GM12878 (cell line): ENCODE measurements around the gene SSR1. TPM values are rescaled to one million over a fixed set of nuclear protein-coding genes. Genes with fewer than 3 reads are reported as not detected.

Experiments used
- ATAC-seq: fragments of 200-7000 bp; cut with Tn5 transposase; 3 replicates; pipeline ENCODE4 v1.9.1; 2020; ENCODE audit warnings: mild to moderate bottlenecking, moderate library complexity
- BruUV-seq: library from RNA; stranded (reverse); fragments of 400-500 nt; replicated peaks from 2 replicates; lab custom pipeline; 2021; lab: Mats Ljungman, UMichigan
- CTCF ChIA-PET: fragments of 300-600 bp; sonication (Branson Sonifier 250); formaldehyde crosslinking; extraction: SDS; loops from one replicate; lab custom pipeline; 2021; ENCODE audit warnings: inconsistent platforms; lab: Yijun Ruan, JAX
- POLR2A ChIA-PET: fragments of 350-600 bp; formaldehyde crosslinking; extraction: SDS; loops from one replicate; lab custom pipeline; 2021; ENCODE audit warnings: inconsistent platforms; lab: Charles Lee
- RAD21 ChIA-PET: fragments of 300-600 bp; sonication (Branson Sonifier 250); formaldehyde crosslinking; loops from one replicate; lab custom pipeline; 2023; ENCODE audit warnings: antibody characterized with exemption; ENCODE audit not compliant: unreplicated experiment; lab: Charles Lee
- SMC1A ChIA-PET: fragments of 300-600 bp; sonication (Branson Sonifier 250); formaldehyde crosslinking; loops from one replicate; lab custom pipeline; 2023; ENCODE audit not compliant: unreplicated experiment, uncharacterized antibody; lab: Charles Lee
- DNase-seq: peaks from one replicate; pipeline ENCODE4 v3.0.0-alpha.2; 2011; ENCODE audit warnings: low read depth, low spot score
- FAIRE-seq: peaks from 3 replicates; lab custom pipeline; 2011; peaks lifted over from hg19 to GRCh38; lab: Jason Lieb, UNC
- H2AFZ ChIP-seq: 2 replicates; pipeline ENCODE4 v1.6.0; 2011; ENCODE audit warnings: low read depth, low read length, control low read depth; ENCODE audit not compliant: control insufficient read depth
- H3K27ac ChIP-seq: 2 replicates; pipeline ENCODE4 v1.5.1; 2011; ENCODE audit warnings: control low read depth; ENCODE audit not compliant: control insufficient read depth, insufficient read depth
- H3K27me3 ChIP-seq, 2 experiments: replicated peaks in 1 of 2; 2 replicates each; pipeline versions ENCODE4 v1.6.0 to v1.6.1; 2011; ENCODE audit warnings: low read length in 1 of 2; ENCODE audit not compliant: control insufficient read depth in 2 of 2, insufficient read depth in 2 of 2
- H3K36me3 ChIP-seq, 2 experiments: 2 replicates each; pipeline ENCODE4 v1.5.1; 2011; ENCODE audit warnings: low read length in 1 of 2; ENCODE audit not compliant: control insufficient read depth in 2 of 2, insufficient read depth in 2 of 2
- H3K4me1 ChIP-seq: 2 replicates; pipeline ENCODE4 v1.6.1; 2011; ENCODE audit warnings: mild to moderate bottlenecking, low read length, moderate library complexity, mixed read lengths; ENCODE audit not compliant: control insufficient read depth, insufficient read depth
- H3K4me2 ChIP-seq: 2 replicates; pipeline ENCODE4 v1.6.0; 2011; ENCODE audit warnings: control low read depth; ENCODE audit not compliant: control insufficient read depth, insufficient read depth
- H3K4me3 ChIP-seq: fragments of 200-600 bp; sonication (generic); 2 replicates; pipeline ENCODE4 v1.5.1; 2016
- H3K79me2 ChIP-seq: 2 replicates; pipeline ENCODE4 v1.6.0; 2011; ENCODE audit warnings: low read length; ENCODE audit not compliant: control insufficient read depth, insufficient read depth
- H3K9ac ChIP-seq: 2 replicates; pipeline ENCODE4 v1.8.0; 2011; ENCODE audit warnings: low read length, control low read depth, mixed read lengths; ENCODE audit not compliant: control insufficient read depth, insufficient read depth
- H3K9me3 ChIP-seq: replicated peaks from 3 replicates; pipeline ENCODE4 v1.5.1; 2011; ENCODE audit warnings: mild to moderate bottlenecking, low read length; ENCODE audit not compliant: control insufficient read depth, insufficient read depth
- H4K20me1 ChIP-seq: 2 replicates; pipeline ENCODE4 v1.6.0; 2011; ENCODE audit not compliant: control insufficient read depth, insufficient read depth
- BCL11A ChIP-seq: IDR thresholded peaks from 2 replicates; pipeline ENCODE4 v1.6.1; 2011; ENCODE audit warnings: low read depth, low read length
- EED ChIP-seq: sonication (generic); IDR thresholded peaks from 2 replicates; pipeline ENCODE4 v1.6.1; 2016; ENCODE audit warnings: antibody characterized with exemption, low read depth
- FOXM1 ChIP-seq: IDR thresholded peaks from 2 replicates; pipeline ENCODE4 v1.6.1; 2012; ENCODE audit warnings: low read depth, mild to moderate bottlenecking, inconsistent platforms, low read length, moderate library complexity
- HSF1 ChIP-seq: fragments of 150-350 bp; IDR thresholded peaks from 2 replicates; pipeline ENCODE4 v1.6.1; 2014; ENCODE audit warnings: mild to moderate bottlenecking, low read depth, low read length
- IRF4 ChIP-seq: IDR thresholded peaks from 2 replicates; pipeline ENCODE4 v1.6.1; 2011; ENCODE audit warnings: low read depth, low read length
- PML ChIP-seq: IDR thresholded peaks from 2 replicates; pipeline ENCODE4 v1.6.1; 2012; ENCODE audit warnings: low read length, inconsistent platforms
- SUPT20H ChIP-seq: IDR thresholded peaks from 2 replicates; pipeline ENCODE4 v1.6.1; 2011; ENCODE audit warnings: low read depth, mild to moderate bottlenecking, low read length, moderate library complexity, borderline replicate concordance; ENCODE audit not compliant: control insufficient read depth
- TCF12 ChIP-seq: IDR thresholded peaks from 2 replicates; pipeline ENCODE4 v1.6.1; 2011; ENCODE audit warnings: low read depth, mild to moderate bottlenecking, low read length
- WRNIP1 ChIP-seq: IDR thresholded peaks from 2 replicates; pipeline ENCODE4 v1.6.1; 2011; ENCODE audit warnings: low read depth, low read length, improper control_type of control experiment, borderline replicate concordance
- YY1 ChIP-seq: IDR thresholded peaks from 2 replicates; pipeline ENCODE4 v1.6.1; 2011; ENCODE audit warnings: low read depth, mild to moderate bottlenecking, low read length
- ZNF274 ChIP-seq: IDR thresholded peaks from one replicate; pipeline ENCODE4 v1.8.0; 2011; ENCODE audit not compliant: insufficient read length, insufficient read depth
- WGBS: methylation state at CpG from one replicate; pipeline ENCODE4 v1.1.6; 2016; ENCODE audit warnings: low lambda C conversion rate; ENCODE audit not compliant: insufficient replicate concordance, insufficient coverage; ENCODE audit errors: missing lambda C conversion rate; 5-methylcytosine and 5-hydroxymethylcytosine counted together
- in situ Hi-C: fragments of 300-500 bp; cut with MboI; formaldehyde crosslinking; loops from 9 replicates; pipeline ENCODE4 v1.14.3; 2018; ENCODE audit warnings: mixed read lengths
- intact Hi-C: fragments of 100-400 bp; cut with micrococcal nuclease; formaldehyde crosslinking; loops from one replicate; pipeline ENCODE4 v1.14.2; 2022; ENCODE audit not compliant: unreplicated experiment
- polyA plus RNA-seq, 11 experiments: library from polyadenylated mRNA; depleted of rRNA in 4 of 11; unstranded in 6 of 11; stranded (reverse) in 5 of 11; fragments of >200 nt; fragmentation: Nextera tagmentation in 4 of 11; fragmentation: Illumina TruSeq in 1 of 11; extraction: Ambion mirVana in 4 of 11; extraction: Trizol in 1 of 11; gene quantifications; 1 replicate in 1 of 11; 2 replicates in 10 of 11; pipeline versions ENCODE4 v1.2.1 to v1.2.3, GENCODE V29; 2011 to 2016; ENCODE audit warnings: inconsistent platforms in 2 of 11, missing spikeins in 2 of 11, low read depth in 1 of 11
- total RNA-seq, 4 experiments: library from RNA; depleted of rRNA in 3 of 4; stranded (reverse); fragments of >200 nt in 3 of 4; fragmentation: Illumina TruSeq in 1 of 4; extraction: Trizol in 1 of 4; gene quantifications; 2 replicates each; pipeline versions ENCODE4 v1.2.1 to v1.2.3, GENCODE V29; 2013 to 2021
- TF ChIP-seq, protein P1 (sequence below): fragments of 450-650 bp; IDR thresholded peaks from 2 replicates; pipeline ENCODE4 v1.6.1; 2017; ENCODE audit warnings: borderline replicate concordance

The SSR1 gene
- total and polyA plus RNA-seq, 10 of the 15 experiments (the other 5 are each of a cell fraction or from before 2014, with no cell fraction given), result 42.0 to 209 (median 128) TPM

DNA sequence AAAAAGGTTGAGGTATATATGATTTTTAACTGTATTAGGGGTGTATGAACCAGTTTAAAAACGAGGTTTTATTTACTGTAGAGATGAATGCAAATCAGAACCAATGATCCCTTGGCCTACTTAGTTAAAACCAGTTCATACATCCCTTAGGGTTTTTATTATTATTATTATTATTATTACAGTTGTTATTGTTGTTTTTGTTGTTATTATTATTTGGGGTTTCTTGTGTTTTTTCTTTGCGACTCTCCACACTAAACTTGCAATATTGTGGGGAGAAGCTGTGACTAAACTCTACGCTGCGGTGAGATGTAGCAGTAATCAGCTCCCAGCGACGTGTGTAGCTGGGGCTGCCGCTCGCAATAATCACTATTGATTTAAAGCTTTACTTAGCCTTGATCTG, 62.2 kb downstream of the SSR1 start:
- H3K9me3 ChIP-seq, result no peaks in the 10 kb centered on the region; the same call in 2 of the 3 replicates
- in situ Hi-C loops, result no loop called here
- ATAC-seq, result no peak

More for the DNA sequence above, 62.2 kb downstream of the SSR1 start:
- H3K79me2 ChIP-seq, result no peaks in the 10 kb centered on the region
- H3K4me2 ChIP-seq, result no peak overlapping the region
- 88% methylated on average over 8 of the region's 8 CpGs for WGBS
- no TSS peak for BruUV-seq
- peaks cover 32 to 36% of the 10 kb centered on the region in 2 experiments for H3K36me3 ChIP-seq
- ChIA-PET SMC1A (interaction anchor here (0.6 kb wide), 2 partner anchors 681 to 692 kb away, joined by 3 to 4 read pairs; no protein-coding TSS in a partner anchor), RAD21 (no interaction called here), POLR2A (no interaction called here), CTCF (interaction anchor here (0.6 to 1.6 kb wide), 3 partner anchors 9 to 39 kb away, joined by 3 to 5 read pairs (median 4); no protein-coding TSS in a partner anchor)
- TF ChIP-seq IRF4 (no peak), YY1 (no peak), ZNF274 (no peak), BCL11A (no peak), TCF12 (no peak), EED (no peak), FOXM1 (no peak), WRNIP1 (no peak), PML (no peak), HSF1 (no peak), SUPT20H (no peak)
- TF ChIP-seq, protein P1, sequence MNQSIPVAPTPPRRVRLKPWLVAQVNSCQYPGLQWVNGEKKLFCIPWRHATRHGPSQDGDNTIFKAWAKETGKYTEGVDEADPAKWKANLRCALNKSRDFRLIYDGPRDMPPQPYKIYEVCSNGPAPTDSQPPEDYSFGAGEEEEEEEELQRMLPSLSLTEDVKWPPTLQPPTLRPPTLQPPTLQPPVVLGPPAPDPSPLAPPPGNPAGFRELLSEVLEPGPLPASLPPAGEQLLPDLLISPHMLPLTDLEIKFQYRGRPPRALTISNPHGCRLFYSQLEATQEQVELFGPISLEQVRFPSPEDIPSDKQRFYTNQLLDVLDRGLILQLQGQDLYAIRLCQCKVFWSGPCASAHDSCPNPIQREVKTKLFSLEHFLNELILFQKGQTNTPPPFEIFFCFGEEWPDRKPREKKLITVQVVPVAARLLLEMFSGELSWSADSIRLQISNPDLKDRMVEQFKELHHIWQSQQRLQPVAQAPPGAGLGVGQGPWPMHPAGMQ, result no peak
- no peak overlapping the region for H3K9ac ChIP-seq
- H4K20me1 ChIP-seq, result no peaks in the 10 kb centered on the region
- H3K4me3 ChIP-seq, result no peak overlapping the region
- intact Hi-C loops, result no loop called here
- no peak overlapping the region for H3K27ac ChIP-seq
- DNase-seq, result no peak
- no peaks in the 10 kb centered on the region for H3K27me3 ChIP-seq
- H3K4me1 ChIP-seq, result no peaks in the 10 kb centered on the region
- FAIRE-seq, result no peak
- H2AFZ ChIP-seq, result no peak overlapping the region
